ENCODE measurements around the gene MYPN. TPM values are rescaled to one million over a fixed set of nuclear protein-coding genes. Genes with fewer than 3 reads are reported as not detected.

MYPN gene
- polyA plus RNA-seq, 2 of the 4 experiments (the other 2 are of a cell fraction): 1.5 to 2.1 TPM

GRCh38 chr10:68184546-68184945 lies 75.3 kb downstream of the MYPN start:
- no peak overlapping the region for H3K4me3 ChIP-seq
- ATAC-seq (no peak), FAIRE-seq (no peak), DNase-seq (ENCODE audit: low read depth in 1 of 2, low spot score in 1 of 2) (no peak)
- no peak overlapping the region for H3K27ac ChIP-seq
- CTCF ChIA-PET: interaction anchor here (1.4 to 1.7 kb wide), 2 partner anchors 28 to 29 kb away, joined by 4 to 5 read pairs; no protein-coding TSS in a partner anchor
- H3K4me1 ChIP-seq: no peaks in the 10 kb centered on the region
- TF ChIP-seq CBX8 (IDR thresholded peaks at IDR 0.05) (no peak), ELK1 (IDR thresholded peaks at IDR 0.05; ENCODE audit: low read depth, low read length) (no peak), RNF2 (IDR thresholded peaks at IDR 0.05; ENCODE audit: borderline replicate concordance, low read depth) (no peak), ZSCAN20 (CRISPR knock-in tag; IDR thresholded peaks at IDR 0.05) (no peak), MAFK (IDR thresholded peaks at IDR 0.05; ENCODE audit: partially characterized antibody) (no peak), SMC3 (IDR thresholded peaks at IDR 0.05) (no peak), POLR2A (IDR thresholded peaks at IDR 0.05; ENCODE audit: low read length) (no peak), JUN (IDR thresholded peaks at IDR 0.05) (no peak), HDAC2 (IDR thresholded peaks at IDR 0.05) (no peak), JUNB (IDR thresholded peaks at IDR 0.05) (no peak)
- TF ChIP-seq, protein P1, sequence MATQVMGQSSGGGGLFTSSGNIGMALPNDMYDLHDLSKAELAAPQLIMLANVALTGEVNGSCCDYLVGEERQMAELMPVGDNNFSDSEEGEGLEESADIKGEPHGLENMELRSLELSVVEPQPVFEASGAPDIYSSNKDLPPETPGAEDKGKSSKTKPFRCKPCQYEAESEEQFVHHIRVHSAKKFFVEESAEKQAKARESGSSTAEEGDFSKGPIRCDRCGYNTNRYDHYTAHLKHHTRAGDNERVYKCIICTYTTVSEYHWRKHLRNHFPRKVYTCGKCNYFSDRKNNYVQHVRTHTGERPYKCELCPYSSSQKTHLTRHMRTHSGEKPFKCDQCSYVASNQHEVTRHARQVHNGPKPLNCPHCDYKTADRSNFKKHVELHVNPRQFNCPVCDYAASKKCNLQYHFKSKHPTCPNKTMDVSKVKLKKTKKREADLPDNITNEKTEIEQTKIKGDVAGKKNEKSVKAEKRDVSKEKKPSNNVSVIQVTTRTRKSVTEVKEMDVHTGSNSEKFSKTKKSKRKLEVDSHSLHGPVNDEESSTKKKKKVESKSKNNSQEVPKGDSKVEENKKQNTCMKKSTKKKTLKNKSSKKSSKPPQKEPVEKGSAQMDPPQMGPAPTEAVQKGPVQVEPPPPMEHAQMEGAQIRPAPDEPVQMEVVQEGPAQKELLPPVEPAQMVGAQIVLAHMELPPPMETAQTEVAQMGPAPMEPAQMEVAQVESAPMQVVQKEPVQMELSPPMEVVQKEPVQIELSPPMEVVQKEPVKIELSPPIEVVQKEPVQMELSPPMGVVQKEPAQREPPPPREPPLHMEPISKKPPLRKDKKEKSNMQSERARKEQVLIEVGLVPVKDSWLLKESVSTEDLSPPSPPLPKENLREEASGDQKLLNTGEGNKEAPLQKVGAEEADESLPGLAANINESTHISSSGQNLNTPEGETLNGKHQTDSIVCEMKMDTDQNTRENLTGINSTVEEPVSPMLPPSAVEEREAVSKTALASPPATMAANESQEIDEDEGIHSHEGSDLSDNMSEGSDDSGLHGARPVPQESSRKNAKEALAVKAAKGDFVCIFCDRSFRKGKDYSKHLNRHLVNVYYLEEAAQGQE (IDR thresholded peaks at IDR 0.05): no peak
- 80% methylated on average over 7 of the region's 7 CpGs for WGBS (ENCODE audit: missing lambda C conversion rate)
- H3K4me2 ChIP-seq: no peak overlapping the region
- no peaks in the 10 kb centered on the region for H3K9me3 ChIP-seq
- POLR2A ChIA-PET: no interaction called here

DNA sequence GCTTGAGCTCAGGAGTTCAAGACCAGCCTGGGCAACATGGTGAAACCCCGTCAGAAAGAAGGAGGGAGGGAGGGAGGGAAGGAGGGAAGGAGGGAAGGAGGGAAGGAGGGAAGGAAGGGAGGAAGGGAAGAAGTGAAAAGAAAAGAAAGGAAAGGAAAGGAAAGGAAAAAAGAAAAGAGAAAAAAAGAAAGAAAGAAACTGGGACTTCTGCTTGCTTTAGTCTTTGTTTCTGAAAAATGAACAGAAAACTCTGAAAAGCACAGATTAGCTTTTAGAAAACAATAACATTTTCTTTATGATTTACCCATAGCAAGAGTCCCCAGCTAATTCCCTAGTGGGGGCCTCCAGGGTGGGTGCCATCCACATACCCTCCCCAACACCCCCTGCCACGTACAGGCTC lies 75.8 kb downstream of the MYPN start:
- Histone ChIP-seq H3K4me1 (no peaks in the 10 kb centered on the region), H3K4me3 (no peak overlapping the region), H3K4me2 (no peak overlapping the region), H3K27ac (no peak overlapping the region), H3K9me3 (no peaks in the 10 kb centered on the region)
- ChIA-PET POLR2A (no interaction called here), CTCF (no interaction called here)
- ATAC-seq (no peak), DNase-seq (ENCODE audit: low read depth in 1 of 2, low spot score in 1 of 2) (no peak), FAIRE-seq (no peak)
- WGBS (ENCODE audit: missing lambda C conversion rate): 82% methylated on average over 2 of the region's 2 CpGs
- TF ChIP-seq, protein P2, sequence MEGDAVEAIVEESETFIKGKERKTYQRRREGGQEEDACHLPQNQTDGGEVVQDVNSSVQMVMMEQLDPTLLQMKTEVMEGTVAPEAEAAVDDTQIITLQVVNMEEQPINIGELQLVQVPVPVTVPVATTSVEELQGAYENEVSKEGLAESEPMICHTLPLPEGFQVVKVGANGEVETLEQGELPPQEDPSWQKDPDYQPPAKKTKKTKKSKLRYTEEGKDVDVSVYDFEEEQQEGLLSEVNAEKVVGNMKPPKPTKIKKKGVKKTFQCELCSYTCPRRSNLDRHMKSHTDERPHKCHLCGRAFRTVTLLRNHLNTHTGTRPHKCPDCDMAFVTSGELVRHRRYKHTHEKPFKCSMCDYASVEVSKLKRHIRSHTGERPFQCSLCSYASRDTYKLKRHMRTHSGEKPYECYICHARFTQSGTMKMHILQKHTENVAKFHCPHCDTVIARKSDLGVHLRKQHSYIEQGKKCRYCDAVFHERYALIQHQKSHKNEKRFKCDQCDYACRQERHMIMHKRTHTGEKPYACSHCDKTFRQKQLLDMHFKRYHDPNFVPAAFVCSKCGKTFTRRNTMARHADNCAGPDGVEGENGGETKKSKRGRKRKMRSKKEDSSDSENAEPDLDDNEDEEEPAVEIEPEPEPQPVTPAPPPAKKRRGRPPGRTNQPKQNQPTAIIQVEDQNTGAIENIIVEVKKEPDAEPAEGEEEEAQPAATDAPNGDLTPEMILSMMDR (IDR thresholded peaks at IDR 0.05): no peak
- no peak for TF ChIP-seq FOSL2 (IDR thresholded peaks at IDR 0.05)
- no peak for TF ChIP-seq FOSL2 (CRISPR knock-in tag; IDR thresholded peaks at IDR 0.05)
- no peak for TF ChIP-seq RAD21 (conservative IDR thresholded peaks at IDR 0.05 in 1 of 2, IDR thresholded peaks at IDR 0.05 in 1 of 2)
- TF ChIP-seq ATOH8 (CRISPR knock-in tag; IDR thresholded peaks at IDR 0.05; ENCODE audit: low read depth): no peak
- TF ChIP-seq GATA3 (IDR thresholded peaks at IDR 0.05; ENCODE audit: borderline replicate concordance): no peak
- TF ChIP-seq CEBPB (IDR thresholded peaks at IDR 0.05): no peak
- no peak for TF ChIP-seq JUN (IDR thresholded peaks at IDR 0.05)
- no peak for TF ChIP-seq HDAC2 (IDR thresholded peaks at IDR 0.05)
- TF ChIP-seq FOXS1 (CRISPR knock-in tag; IDR thresholded peaks at IDR 0.05): no peak
- no peak for TF ChIP-seq MAFK (IDR thresholded peaks at IDR 0.05; ENCODE audit: partially characterized antibody)
- TF ChIP-seq NR3C1 (IDR thresholded peaks at IDR 0.05): no peak
- no peak for TF ChIP-seq HOXA7 (CRISPR knock-in tag; IDR thresholded peaks at IDR 0.05)
- no peak for TF ChIP-seq NPAS2 (CRISPR knock-in tag; IDR thresholded peaks at IDR 0.05; ENCODE audit: borderline replicate concordance)
- TF ChIP-seq, protein P3, sequence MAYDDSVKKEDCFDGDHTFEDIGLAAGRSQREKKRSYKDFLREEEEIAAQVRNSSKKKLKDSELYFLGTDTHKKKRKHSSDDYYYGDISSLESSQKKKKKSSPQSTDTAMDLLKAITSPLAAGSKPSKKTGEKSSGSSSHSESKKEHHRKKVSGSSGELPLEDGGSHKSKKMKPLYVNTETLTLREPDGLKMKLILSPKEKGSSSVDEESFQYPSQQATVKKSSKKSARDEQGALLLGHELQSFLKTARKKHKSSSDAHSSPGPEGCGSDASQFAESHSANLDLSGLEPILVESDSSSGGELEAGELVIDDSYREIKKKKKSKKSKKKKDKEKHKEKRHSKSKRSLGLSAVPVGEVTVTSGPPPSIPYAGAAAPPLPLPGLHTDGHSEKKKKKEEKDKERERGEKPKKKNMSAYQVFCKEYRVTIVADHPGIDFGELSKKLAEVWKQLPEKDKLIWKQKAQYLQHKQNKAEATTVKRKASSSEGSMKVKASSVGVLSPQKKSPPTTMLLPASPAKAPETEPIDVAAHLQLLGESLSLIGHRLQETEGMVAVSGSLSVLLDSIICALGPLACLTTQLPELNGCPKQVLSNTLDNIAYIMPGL (CRISPR knock-in tag; IDR thresholded peaks at IDR 0.05; ENCODE audit: borderline replicate concordance): no peak
- no peak for TF ChIP-seq FOSB (CRISPR knock-in tag; IDR thresholded peaks at IDR 0.05)
- TF ChIP-seq PHF8 (IDR thresholded peaks at IDR 0.05; ENCODE audit: borderline replicate concordance, low read depth): no peak
- TF ChIP-seq, protein P4, sequence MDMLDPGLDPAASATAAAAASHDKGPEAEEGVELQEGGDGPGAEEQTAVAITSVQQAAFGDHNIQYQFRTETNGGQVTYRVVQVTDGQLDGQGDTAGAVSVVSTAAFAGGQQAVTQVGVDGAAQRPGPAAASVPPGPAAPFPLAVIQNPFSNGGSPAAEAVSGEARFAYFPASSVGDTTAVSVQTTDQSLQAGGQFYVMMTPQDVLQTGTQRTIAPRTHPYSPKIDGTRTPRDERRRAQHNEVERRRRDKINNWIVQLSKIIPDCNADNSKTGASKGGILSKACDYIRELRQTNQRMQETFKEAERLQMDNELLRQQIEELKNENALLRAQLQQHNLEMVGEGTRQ (IDR thresholded peaks at IDR 0.05): no peak
